Activated CD4-positive, alpha-beta T cell treated with anti-CD3 and anti-CD28 coated beads, Interleukin-2, amount 50 U/mL, for 48 hours (primary cell): ENCODE data around the gene HFM1.
"Not testable (repeated sequence)": the region's sequence is repeated elsewhere in the genome, so short reads cannot be mapped to it uniquely, and the experiment has no call there.

Experiments used
- DNase-seq, 2 experiments: peaks; one replicate each; pipeline ENCODE4 v3.0.0-alpha.2; 2020

Gene HFM1, protein sequence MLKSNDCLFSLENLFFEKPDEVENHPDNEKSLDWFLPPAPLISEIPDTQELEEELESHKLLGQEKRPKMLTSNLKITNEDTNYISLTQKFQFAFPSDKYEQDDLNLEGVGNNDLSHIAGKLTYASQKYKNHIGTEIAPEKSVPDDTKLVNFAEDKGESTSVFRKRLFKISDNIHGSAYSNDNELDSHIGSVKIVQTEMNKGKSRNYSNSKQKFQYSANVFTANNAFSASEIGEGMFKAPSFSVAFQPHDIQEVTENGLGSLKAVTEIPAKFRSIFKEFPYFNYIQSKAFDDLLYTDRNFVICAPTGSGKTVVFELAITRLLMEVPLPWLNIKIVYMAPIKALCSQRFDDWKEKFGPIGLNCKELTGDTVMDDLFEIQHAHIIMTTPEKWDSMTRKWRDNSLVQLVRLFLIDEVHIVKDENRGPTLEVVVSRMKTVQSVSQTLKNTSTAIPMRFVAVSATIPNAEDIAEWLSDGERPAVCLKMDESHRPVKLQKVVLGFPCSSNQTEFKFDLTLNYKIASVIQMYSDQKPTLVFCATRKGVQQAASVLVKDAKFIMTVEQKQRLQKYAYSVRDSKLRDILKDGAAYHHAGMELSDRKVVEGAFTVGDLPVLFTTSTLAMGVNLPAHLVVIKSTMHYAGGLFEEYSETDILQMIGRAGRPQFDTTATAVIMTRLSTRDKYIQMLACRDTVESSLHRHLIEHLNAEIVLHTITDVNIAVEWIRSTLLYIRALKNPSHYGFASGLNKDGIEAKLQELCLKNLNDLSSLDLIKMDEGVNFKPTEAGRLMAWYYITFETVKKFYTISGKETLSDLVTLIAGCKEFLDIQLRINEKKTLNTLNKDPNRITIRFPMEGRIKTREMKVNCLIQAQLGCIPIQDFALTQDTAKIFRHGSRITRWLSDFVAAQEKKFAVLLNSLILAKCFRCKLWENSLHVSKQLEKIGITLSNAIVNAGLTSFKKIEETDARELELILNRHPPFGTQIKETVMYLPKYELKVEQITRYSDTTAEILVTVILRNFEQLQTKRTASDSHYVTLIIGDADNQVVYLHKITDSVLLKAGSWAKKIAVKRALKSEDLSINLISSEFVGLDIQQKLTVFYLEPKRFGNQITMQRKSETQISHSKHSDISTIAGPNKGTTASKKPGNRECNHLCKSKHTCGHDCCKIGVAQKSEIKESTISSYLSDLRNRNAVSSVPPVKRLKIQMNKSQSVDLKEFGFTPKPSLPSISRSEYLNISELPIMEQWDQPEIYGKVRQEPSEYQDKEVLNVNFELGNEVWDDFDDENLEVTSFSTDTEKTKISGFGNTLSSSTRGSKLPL (N-terminal part only)

DNA sequence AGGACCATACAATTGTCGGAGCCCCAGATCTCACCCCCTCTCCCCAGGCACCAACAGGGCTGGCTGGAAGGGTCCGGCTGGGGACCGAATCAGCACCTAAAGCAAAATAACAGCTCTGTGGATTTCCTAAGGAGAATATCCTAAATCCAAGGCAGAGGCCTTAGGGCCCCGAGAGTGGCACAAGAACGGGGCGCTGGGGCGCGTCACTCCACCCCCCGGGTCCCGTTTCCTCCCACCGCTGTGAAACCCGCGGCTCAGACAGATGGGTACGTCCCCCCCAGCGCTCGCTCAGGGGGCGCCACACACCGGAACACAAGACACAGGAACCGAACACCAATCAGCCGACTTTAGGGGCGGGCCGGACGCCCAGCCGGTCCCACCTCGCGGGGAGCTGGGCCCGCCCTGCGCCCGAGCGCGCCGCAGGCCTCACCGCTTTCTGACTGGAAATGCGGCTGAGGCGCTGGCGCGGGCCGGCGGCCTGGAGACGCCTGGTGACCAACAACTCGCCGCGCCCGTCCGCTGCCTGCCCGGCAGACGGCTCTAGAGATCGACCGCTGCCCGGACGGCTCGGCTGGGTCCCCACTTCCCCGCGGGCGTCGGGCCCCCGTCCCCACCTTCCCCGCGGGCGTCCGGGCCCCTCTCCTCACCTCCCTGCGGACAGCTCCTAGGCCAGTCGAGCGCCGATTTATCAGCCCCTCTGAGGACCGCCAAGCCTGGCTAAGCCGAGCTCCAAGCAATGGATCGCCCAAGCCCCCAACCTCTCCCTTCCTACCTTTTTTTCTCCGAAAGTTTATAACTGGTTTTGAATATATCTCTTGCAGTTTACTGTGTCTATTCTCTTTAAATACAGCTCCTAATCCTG, at the start of gene HFM1:
HFM1 (minus strand) TSS at position 687 of the 862 bp plus-strand sequence. CDS start 3,755 bp downstream, outside the sequence.
- peak; percentile 51 to 58 for DNase-seq

- no peak for DNase-seq
These were observed 49.5 kb upstream of the HFM1 start for GRCh38 chr1:91454136-91454535.

DNA sequence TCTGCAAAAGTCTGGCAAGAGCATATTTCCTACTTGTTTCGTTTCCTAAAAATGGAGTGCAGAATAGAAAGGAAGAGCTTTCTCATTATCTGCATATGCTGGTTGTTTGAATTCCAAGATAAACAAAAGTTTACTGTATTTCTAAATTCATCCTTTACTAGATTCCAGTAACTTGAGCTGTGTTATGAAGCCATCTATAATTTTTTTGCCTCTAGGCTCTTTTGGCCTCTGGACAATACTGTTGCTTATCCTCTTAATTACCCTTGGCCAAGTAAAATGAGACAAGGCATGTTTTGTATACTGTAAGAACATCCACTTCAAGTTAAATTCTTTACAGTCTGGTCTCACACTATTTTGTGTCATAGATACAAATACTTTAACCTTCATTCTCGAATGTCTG, 45.6 kb upstream of the HFM1 start:
- DNase-seq = no peak

- not testable (repeated sequence) for DNase-seq
These were observed 43.1 kb upstream of the HFM1 start for GRCh38 chr1:91447782-91448181.

DNA sequence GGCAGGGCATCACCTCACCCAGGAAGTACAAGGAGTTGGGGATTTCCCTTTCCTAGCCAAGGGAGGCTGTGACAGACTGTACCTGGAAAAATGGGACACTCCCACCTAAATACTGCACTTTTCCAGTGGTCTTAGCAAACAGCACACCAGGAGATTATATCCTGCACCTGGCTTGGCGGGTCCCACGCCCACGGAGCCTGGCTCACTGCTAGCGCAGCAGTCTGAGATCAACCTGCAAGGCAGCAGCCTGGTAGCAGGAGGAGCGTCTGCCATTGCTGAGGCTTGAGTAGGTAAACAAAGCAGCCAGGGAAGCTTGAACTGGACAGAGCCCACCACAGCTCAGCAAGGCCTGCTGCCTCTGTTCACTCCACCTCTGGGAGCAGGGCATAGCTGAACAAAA, 37.3 kb upstream of the HFM1 start:
- DNase-seq = not testable (repeated sequence)

GRCh38 chr1:91440847-91441246, 36.2 kb upstream of the HFM1 start:
- no peak for DNase-seq

GRCh38 chr1:91439016-91439415, 34.4 kb upstream of the HFM1 start:
- no peak for DNase-seq

- DNase-seq = no peak
These were observed 23.7 kb upstream of the HFM1 start for GRCh38 chr1:91428182-91428798.

- DNase-seq = no peak
These were observed 23.1 kb upstream of the HFM1 start for GRCh38 chr1:91427741-91428140.

GRCh38 chr1:91422523-91422922, 17.9 kb upstream of the HFM1 start:
- not testable (repeated sequence) for DNase-seq

GRCh38 chr1:91412371-91412770, 7.7 kb upstream of the HFM1 start:
- no peak for DNase-seq

GRCh38 chr1:91406773-91407389, 2.2 kb upstream of the HFM1 start:
- DNase-seq = no peak

DNA sequence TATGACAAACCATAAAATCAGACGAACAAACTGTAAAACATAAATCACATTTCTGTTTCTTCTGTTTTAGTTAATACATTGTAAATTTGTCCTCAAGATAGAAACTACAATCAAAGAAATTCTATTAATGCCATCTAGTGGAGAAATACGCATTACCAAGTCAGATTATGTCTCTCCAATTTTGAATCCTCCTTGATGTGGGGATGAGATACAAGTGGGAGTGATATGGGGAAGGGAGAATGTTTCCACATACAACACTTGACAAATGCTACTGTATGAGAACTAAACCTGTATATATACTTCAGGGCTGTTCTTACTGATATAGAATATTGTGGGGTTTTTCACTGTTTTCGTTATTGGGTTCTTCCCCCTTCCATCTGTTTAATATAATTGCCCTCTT, 2.6 kb downstream of the HFM1 start:
- no peak for DNase-seq

GRCh38 chr1:91400133-91400725, 4.4 kb downstream of the HFM1 start:
- no peak for DNase-seq

GRCh38 chr1:91398291-91398690, 6.3 kb downstream of the HFM1 start:
- no peak for DNase-seq

- DNase-seq = no peak
These were observed 7.0 kb downstream of the HFM1 start for GRCh38 chr1:91397605-91398004.

GRCh38 chr1:91393042-91393441, 11.6 kb downstream of the HFM1 start:
- DNase-seq = no peak

GRCh38 chr1:91386109-91386508, 18.5 kb downstream of the HFM1 start:
- DNase-seq = no peak

DNA sequence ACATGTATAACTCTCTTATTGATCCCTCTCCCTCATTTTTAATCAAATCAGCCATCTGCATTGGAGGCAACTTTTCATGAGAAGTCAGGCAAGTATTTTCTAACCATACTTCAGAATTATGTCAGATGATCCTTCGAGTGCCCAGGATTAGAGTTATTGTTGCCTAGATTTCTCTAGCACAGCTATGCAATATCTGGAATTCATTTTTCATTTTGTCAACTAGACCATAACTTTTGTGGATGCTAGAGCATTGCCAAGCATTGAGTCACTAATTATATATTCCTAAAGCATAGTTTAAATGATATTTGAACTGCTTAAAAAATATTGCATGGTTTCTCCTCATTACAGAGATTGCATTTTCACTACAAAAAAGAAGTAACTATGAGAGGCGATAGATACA, 21.2 kb downstream of the HFM1 start:
- DNase-seq = no peak

- no peak for DNase-seq
These were observed 22.8 kb downstream of the HFM1 start for GRCh38 chr1:91381844-91382243.

DNA sequence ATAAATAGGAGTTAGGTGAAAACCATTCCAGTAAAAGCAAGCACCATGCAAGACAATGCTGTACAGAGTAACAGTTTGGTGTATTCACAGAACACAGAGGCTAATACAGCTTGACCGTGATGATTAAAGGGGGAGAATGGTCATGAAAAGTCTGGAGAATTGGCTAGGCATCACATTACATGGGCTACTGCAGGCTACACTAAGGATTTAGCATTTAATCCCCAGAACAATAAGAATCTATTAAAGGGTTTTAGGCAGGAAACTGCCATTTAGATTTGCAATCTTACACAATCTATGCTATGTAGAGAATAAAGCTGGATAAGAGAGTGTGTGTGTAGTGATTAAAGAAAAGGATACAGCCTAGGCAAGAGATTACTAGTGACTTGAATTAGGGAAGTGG, 30.6 kb downstream of the HFM1 start:
- DNase-seq = no peak
